H9 (cell line): Measurements from ENCODE around the gene SRL. TPM values are rescaled to one million over a fixed set of nuclear protein-coding genes. Genes with fewer than 3 reads are reported as not detected.

ENCODE experiments used
- DNase-seq: peaks from one replicate; pipeline ENCODE4 v3.0.0-alpha.2; 2017
- H2AFZ ChIP-seq: one replicate; pipeline ENCODE4 v1.6.1; 2013; ENCODE audit warnings: mild to moderate bottlenecking, low read length, control low read depth, moderate library complexity
- H2AK5ac ChIP-seq: 2 replicates; pipeline ENCODE4 v1.6.1; 2013; ENCODE audit warnings: low read length, control low read depth, mixed read lengths; ENCODE audit not compliant: insufficient read length
- H2BK120ac ChIP-seq: one replicate; pipeline ENCODE4 v1.6.1; 2013; ENCODE audit warnings: low read depth, mild to moderate bottlenecking, low read length, control low read depth, inconsistent platforms; ENCODE audit not compliant: poor library complexity, severe bottlenecking
- H2BK12ac ChIP-seq: 2 replicates; pipeline ENCODE4 v1.6.1; 2013; ENCODE audit warnings: low read length, control low read depth, mixed read lengths, low read depth; ENCODE audit not compliant: insufficient read length
- H2BK15ac ChIP-seq: 2 replicates; pipeline ENCODE4 v1.6.1; 2013; ENCODE audit warnings: low read depth, low read length, control low read depth
- H2BK20ac ChIP-seq: one replicate; pipeline ENCODE4 v1.6.1; 2013; ENCODE audit warnings: low read depth, mild to moderate bottlenecking, low read length, control low read depth, inconsistent platforms; ENCODE audit not compliant: poor library complexity, severe bottlenecking
- H2BK5ac ChIP-seq: 2 replicates; pipeline ENCODE4 v1.6.1; 2013; ENCODE audit warnings: low read length, control low read depth, mixed read lengths; ENCODE audit not compliant: insufficient read length
- H3K14ac ChIP-seq: 2 replicates; pipeline ENCODE4 v1.6.1; 2013; ENCODE audit warnings: low read length, control low read depth; ENCODE audit not compliant: insufficient read depth
- H3K18ac ChIP-seq: 2 replicates; pipeline ENCODE4 v1.6.1; 2013; ENCODE audit warnings: low read depth, mild to moderate bottlenecking, mixed read lengths, low read length, control low read depth; ENCODE audit not compliant: insufficient read length
- H3K23ac ChIP-seq: 2 replicates; pipeline ENCODE4 v1.6.1; 2013; ENCODE audit warnings: low read length, control low read depth, mixed read lengths, low read depth; ENCODE audit not compliant: insufficient read length
- H3K23me2 ChIP-seq: 2 replicates; pipeline ENCODE4 v1.6.1; 2013; ENCODE audit warnings: low read depth, mild to moderate bottlenecking, mixed read lengths, low read length, control low read depth; ENCODE audit not compliant: insufficient read length, poor library complexity, severe bottlenecking
- H3K27ac ChIP-seq: 2 replicates; pipeline ENCODE4 v1.5.1; 2013; ENCODE audit warnings: low read length, control low read depth, mixed read lengths, low read depth; ENCODE audit not compliant: insufficient read length
- H3K27me3 ChIP-seq: 2 replicates; pipeline ENCODE4 v1.6.1; 2013; ENCODE audit warnings: low read length, control low read depth, inconsistent platforms; ENCODE audit not compliant: insufficient read depth
- H3K4ac ChIP-seq: 2 replicates; pipeline ENCODE4 v1.6.1; 2013; ENCODE audit warnings: low read depth, mild to moderate bottlenecking, control low read depth, inconsistent platforms, low read length, moderate library complexity
- H3K4me1 ChIP-seq: 2 replicates; pipeline ENCODE4 v1.6.1; 2013; ENCODE audit warnings: low read length, control low read depth, inconsistent platforms; ENCODE audit not compliant: insufficient read depth
- H3K4me2 ChIP-seq: 2 replicates; pipeline ENCODE4 v1.6.1; 2013; ENCODE audit warnings: low read length, control low read depth, mixed read lengths; ENCODE audit not compliant: insufficient read length, insufficient read depth
- H3K56ac ChIP-seq: 2 replicates; pipeline ENCODE4 v1.6.1; 2013; ENCODE audit warnings: low read depth, mild to moderate bottlenecking, mixed read lengths, low read length, control low read depth; ENCODE audit not compliant: insufficient read length
- H3K79me1 ChIP-seq: 2 replicates; pipeline ENCODE4 v1.6.1; 2013; ENCODE audit warnings: low read depth, mild to moderate bottlenecking, moderate library complexity, low read length, control low read depth, inconsistent platforms; ENCODE audit not compliant: insufficient read depth, poor library complexity, severe bottlenecking
- H3K79me2 ChIP-seq: 2 replicates; pipeline ENCODE4 v1.6.1; 2013; ENCODE audit warnings: low read length, control low read depth, inconsistent platforms; ENCODE audit not compliant: insufficient read depth
- H3K9ac ChIP-seq: 2 replicates; pipeline ENCODE4 v1.6.1; 2013; ENCODE audit warnings: low read length, control low read depth, mixed read lengths; ENCODE audit not compliant: insufficient read length; ENCODE audit errors: extremely low read depth
- H3K9me3 ChIP-seq: one replicate; pipeline ENCODE4 v1.6.1; 2013; ENCODE audit warnings: low read depth, low read length, inconsistent platforms; ENCODE audit not compliant: control insufficient read depth
- H3T11ph ChIP-seq: one replicate; pipeline ENCODE4 v1.6.1; 2013; ENCODE audit warnings: mild to moderate bottlenecking, low read length, control low read depth, inconsistent platforms
- H4K20me1 ChIP-seq: one replicate; pipeline ENCODE4 v1.6.1; 2013; ENCODE audit not compliant: control insufficient read depth, insufficient read length, insufficient read depth
- H4K5ac ChIP-seq: 2 replicates; pipeline ENCODE4 v1.6.1; 2013; ENCODE audit warnings: low read depth, mild to moderate bottlenecking, mixed read lengths, low read length, control low read depth; ENCODE audit not compliant: insufficient read length
- H4K8ac ChIP-seq: replicated peaks from 2 replicates; pipeline ENCODE4 v1.6.1; 2013; ENCODE audit warnings: low read length, control low read depth, mixed read lengths, low read depth; ENCODE audit not compliant: insufficient read length
- H4K91ac ChIP-seq: 2 replicates; pipeline ENCODE4 v1.6.1; 2013; ENCODE audit warnings: low read depth, mild to moderate bottlenecking, moderate library complexity, mixed read lengths, low read length, control low read depth; ENCODE audit not compliant: insufficient read length
- H3K27ac Mint-ChIP-seq, 3 experiments: 2 replicates in 2 of 3; 3 replicates in 1 of 3; pipeline ENCODE4 v1.8.0; 2020 to 2021; ENCODE audit warnings: mixed read lengths in 3 of 3, mild to moderate bottlenecking in 1 of 3, moderate library complexity in 1 of 3
- H3K27me3 Mint-ChIP-seq: 2 replicates; pipeline ENCODE4 v1.8.0; 2021; ENCODE audit warnings: low read depth, mild to moderate bottlenecking, moderate library complexity, mixed read lengths
- H3K36me3 Mint-ChIP-seq, 3 experiments: 2 replicates in 2 of 3; 3 replicates in 1 of 3; pipeline ENCODE4 v1.8.0; 2020 to 2021; ENCODE audit warnings: low read depth in 3 of 3, mixed read lengths in 3 of 3; ENCODE audit not compliant: insufficient read depth in 1 of 3
- H3K4me1 Mint-ChIP-seq, 2 experiments: 2 replicates each; pipeline ENCODE4 v1.8.0; 2020; ENCODE audit warnings: mixed read lengths in 2 of 2
- H3K4me3 Mint-ChIP-seq, 2 experiments: 2 replicates in 1 of 2; 3 replicates in 1 of 2; pipeline ENCODE4 v1.8.0; 2020 to 2021; ENCODE audit warnings: mild to moderate bottlenecking in 2 of 2, mixed read lengths in 2 of 2, moderate library complexity in 1 of 2
- H3K9me3 Mint-ChIP-seq, 2 experiments: 2 replicates in 1 of 2; 3 replicates in 1 of 2; pipeline ENCODE4 v1.8.0; 2020; ENCODE audit warnings: mild to moderate bottlenecking in 2 of 2, mixed read lengths in 2 of 2, moderate library complexity in 1 of 2
- WGBS: extraction: QIAGEN DNeasy Blood & Tissue Kit; methylation state at CpG from one replicate; pipeline ENCODE4 v1.1.7; 2013; ENCODE audit warnings: missing lambda C conversion rate, low lambda C conversion rate, mixed read lengths; ENCODE audit not compliant: insufficient read length; ENCODE audit errors: extremely low coverage; 5-methylcytosine and 5-hydroxymethylcytosine counted together
- total RNA-seq: library from RNA; stranded (reverse); gene quantifications from 2 replicates; pipeline ENCODE4 v1.2.1, GENCODE V29; 2021
- TF ChIP-seq, protein P1 (sequence below): fragments of 200-600 bp; sonication (generic); conservative IDR thresholded peaks from 3 replicates; pipeline ENCODE4 v1.8.0; 2021; ENCODE audit warnings: antibody characterized with exemption, mild to moderate bottlenecking

The SRL gene
- total RNA-seq, 1 experiment from 2014 or later = not detected

DNA sequence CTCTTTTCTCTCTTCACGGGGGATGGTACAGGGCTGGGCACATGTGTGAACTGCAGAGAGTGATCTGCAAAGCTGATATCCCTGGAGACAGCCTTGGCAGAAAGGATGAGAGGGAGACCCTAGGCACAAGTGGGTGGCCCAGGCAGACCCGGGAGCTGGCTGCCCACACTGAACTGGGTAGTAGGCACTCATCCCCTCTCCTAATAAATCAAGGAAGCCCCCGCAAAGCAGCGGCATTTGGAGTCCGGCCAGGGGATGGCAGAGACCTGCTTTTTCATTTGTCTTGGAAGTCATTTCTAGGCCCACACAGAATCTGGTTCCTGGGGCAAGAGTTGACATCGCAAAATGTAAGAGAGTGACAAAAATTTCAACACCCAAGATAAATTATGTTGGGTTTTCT lies 34.0 kb upstream of the SRL start:
- Histone ChIP-seq H4K8ac (no peak overlapping the region), H3T11ph (no peak overlapping the region), H3K9me3 (no peaks in the 10 kb centered on the region), H3K14ac (no peak overlapping the region), H3K79me1 (no peaks in the 10 kb centered on the region), H2BK15ac (no peak overlapping the region), H3K23me2 (peaks cover 11% of the 10 kb centered on the region), H2BK120ac (no peak overlapping the region), H2BK12ac (no peak overlapping the region), H3K79me2 (no peaks in the 10 kb centered on the region; the same call in 1 of the 2 replicates), H3K9ac (no peak overlapping the region), H2AFZ (no peak overlapping the region), H3K4me2 (no peak overlapping the region), H2BK20ac (no peak overlapping the region), H4K91ac (no peak overlapping the region), H3K23ac (no peak overlapping the region), H3K27ac (no peak overlapping the region), H3K4me1 (no peaks in the 10 kb centered on the region), H3K56ac (no peak overlapping the region), H4K5ac (no peak overlapping the region), H2AK5ac (no peak overlapping the region), H2BK5ac (no peak overlapping the region), H3K18ac (no peak overlapping the region), H3K27me3 (no peaks in the 10 kb centered on the region), H3K4ac (no peak overlapping the region), H4K20me1 (no peaks in the 10 kb centered on the region)
- no CpG with 5 or more reads among the region's 6 CpGs for WGBS
- no peak for DNase-seq
- TF ChIP-seq, protein P1, sequence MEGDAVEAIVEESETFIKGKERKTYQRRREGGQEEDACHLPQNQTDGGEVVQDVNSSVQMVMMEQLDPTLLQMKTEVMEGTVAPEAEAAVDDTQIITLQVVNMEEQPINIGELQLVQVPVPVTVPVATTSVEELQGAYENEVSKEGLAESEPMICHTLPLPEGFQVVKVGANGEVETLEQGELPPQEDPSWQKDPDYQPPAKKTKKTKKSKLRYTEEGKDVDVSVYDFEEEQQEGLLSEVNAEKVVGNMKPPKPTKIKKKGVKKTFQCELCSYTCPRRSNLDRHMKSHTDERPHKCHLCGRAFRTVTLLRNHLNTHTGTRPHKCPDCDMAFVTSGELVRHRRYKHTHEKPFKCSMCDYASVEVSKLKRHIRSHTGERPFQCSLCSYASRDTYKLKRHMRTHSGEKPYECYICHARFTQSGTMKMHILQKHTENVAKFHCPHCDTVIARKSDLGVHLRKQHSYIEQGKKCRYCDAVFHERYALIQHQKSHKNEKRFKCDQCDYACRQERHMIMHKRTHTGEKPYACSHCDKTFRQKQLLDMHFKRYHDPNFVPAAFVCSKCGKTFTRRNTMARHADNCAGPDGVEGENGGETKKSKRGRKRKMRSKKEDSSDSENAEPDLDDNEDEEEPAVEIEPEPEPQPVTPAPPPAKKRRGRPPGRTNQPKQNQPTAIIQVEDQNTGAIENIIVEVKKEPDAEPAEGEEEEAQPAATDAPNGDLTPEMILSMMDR = no peak
- Mint-ChIP-seq H3K4me3 (no peak overlapping the region; a peak in 1 of 5 replicates), H3K36me3 (peaks cover 0 to 7% (median 2%) of the 10 kb centered on the region in 3 experiments; a peak in 4 of 7 replicates), H3K27me3 (no peaks in the 10 kb centered on the region; the same call in 1 of the 2 replicates), H3K4me1 (peaks cover 2% of the 10 kb centered on the region in 2 experiments; a peak in 3 of 4 replicates), H3K9me3 (peaks cover 4 to 8% of the 10 kb centered on the region in 2 experiments), H3K27ac (no peak overlapping the region; a peak in 2 of 7 replicates)
